ENCODE data around the gene GPR146.

The GPR146 gene

DNA sequence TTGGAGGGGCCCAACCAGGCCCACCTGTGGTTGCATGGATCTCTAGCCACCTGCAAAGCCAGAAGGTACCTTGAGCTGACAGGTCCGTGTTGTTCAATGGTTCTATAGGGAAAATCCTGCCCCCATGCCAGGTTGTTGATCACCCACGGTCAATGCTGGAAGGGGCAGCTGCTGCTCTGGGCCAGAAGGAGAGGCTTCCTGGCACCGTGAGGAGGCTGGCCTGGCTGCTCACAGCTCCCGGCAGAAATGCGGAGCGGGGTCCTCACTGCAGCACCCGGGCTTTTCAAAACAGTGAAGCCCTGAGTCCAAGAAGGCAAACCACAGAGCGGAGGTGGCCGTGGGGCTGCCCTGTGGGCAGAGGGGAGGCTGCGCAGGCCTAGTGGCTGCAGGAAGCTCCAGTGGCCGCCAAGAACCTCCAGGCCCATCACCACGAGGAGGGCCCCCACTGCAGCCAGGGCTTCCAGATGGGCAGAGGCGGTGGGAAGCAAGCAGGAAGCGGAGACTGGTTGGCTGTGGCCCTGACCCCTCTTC, 25.0 kb upstream of the GPR146 start:
- TF ChIP-seq GATA3 (IDR thresholded peaks at IDR 0.05; ENCODE audit: low read depth, low read length) (no peak), GATA2 (IDR thresholded peaks at IDR 0.05; ENCODE audit: low read depth, low read length) (no peak)

GRCh38 chr7:1019789-1020610, 24.3 kb upstream of the GPR146 start:
- TF ChIP-seq GATA3 (IDR thresholded peaks at IDR 0.05; ENCODE audit: low read depth, low read length) (no peak), GATA2 (IDR thresholded peaks at IDR 0.05; ENCODE audit: low read depth, low read length) (no peak)

DNA sequence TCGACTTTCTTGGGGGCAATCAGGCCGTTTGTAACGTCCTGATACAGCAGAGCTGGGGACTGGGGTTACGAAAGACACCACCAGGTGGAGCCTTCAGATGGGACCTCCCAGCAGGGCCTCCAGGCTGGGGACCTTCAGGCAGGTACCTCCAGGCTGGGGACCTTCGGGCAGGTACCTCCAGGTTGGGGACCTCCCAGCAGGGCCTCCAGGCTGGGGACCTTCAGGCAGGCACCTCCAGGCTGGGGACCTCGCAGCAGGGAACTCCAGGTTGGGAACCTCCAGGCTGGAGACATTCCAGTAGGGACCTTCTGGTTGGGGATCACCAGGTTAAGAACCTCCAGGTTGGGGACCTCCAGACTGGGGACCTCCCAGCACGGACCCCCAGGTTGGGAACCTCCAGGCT, 23.5 kb upstream of the GPR146 start:
- TF ChIP-seq GATA2 (IDR thresholded peaks at IDR 0.05; ENCODE audit: low read depth, low read length) (no peak), GATA3 (IDR thresholded peaks at IDR 0.05; ENCODE audit: low read depth, low read length) (no peak)

- TF ChIP-seq GATA2 (IDR thresholded peaks at IDR 0.05; ENCODE audit: low read depth, low read length), result no peak
- no peak for TF ChIP-seq GATA3 (IDR thresholded peaks at IDR 0.05; ENCODE audit: low read depth, low read length)
These were observed 23.0 kb upstream of the GPR146 start for GRCh38 chr7:1021366-1021765.

DNA sequence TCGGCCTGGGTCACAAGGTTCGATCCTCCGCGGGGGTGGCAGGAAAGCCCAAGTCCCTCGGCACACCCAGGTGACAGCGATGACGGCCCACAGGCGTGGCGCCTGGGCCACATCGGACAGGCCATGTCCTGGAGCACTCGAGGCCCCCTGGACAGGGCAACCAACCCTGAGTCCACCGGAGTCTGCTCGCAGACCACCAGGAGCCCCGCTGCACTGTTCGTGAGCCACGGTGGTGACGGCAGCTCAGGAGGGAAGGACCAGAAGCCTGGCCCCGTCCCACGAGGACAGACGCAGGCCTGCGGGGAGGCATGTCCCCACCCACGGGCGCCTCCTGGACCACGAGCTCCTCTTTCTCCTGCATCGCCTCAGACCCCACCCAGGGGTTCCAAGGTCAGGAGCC, 22.4 kb upstream of the GPR146 start:
- TF ChIP-seq GATA3 (IDR thresholded peaks at IDR 0.05; ENCODE audit: low read depth, low read length) (no peak), GATA2 (IDR thresholded peaks at IDR 0.05; ENCODE audit: low read depth, low read length) (no peak)

DNA sequence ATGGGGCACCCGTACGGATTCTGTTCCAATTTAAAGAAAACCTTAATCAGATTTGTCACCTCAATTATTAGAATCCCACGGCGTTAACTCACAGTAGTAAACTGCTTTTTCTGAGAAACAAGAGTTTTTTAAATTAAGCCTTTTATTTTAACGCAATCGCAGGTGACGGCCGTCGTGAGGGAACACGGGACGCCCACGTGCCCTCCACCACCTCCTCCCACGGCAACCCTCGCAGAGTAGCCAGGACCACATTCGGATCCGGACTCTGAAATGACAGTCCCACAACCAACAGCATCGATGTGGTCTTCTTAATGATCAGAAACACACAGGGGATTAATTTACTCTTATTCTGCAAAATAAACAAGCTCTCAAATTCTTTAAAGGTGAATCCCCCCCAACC, 22.0 kb upstream of the GPR146 start:
- no peak for TF ChIP-seq GATA3 (IDR thresholded peaks at IDR 0.05; ENCODE audit: low read depth, low read length)

GRCh38 chr7:1022801-1023465, 21.4 kb upstream of the GPR146 start:
- TF ChIP-seq GATA2 (IDR thresholded peaks at IDR 0.05; ENCODE audit: low read depth, low read length), result no peak
- TF ChIP-seq GATA3 (IDR thresholded peaks at IDR 0.05; ENCODE audit: low read depth, low read length), result no peak

- TF ChIP-seq GATA3 (IDR thresholded peaks at IDR 0.05; ENCODE audit: low read depth, low read length), result no peak
- TF ChIP-seq GATA2 (IDR thresholded peaks at IDR 0.05; ENCODE audit: low read depth, low read length), result no peak
These were observed 20.0 kb upstream of the GPR146 start for GRCh38 chr7:1024331-1024841.

GRCh38 chr7:1024876-1025742, 19.2 kb upstream of the GPR146 start:
- no peak for TF ChIP-seq GATA2 (IDR thresholded peaks at IDR 0.05; ENCODE audit: low read depth, low read length)
- no peak for TF ChIP-seq GATA3 (IDR thresholded peaks at IDR 0.05; ENCODE audit: low read depth, low read length)

- TF ChIP-seq GATA3 (IDR thresholded peaks at IDR 0.05; ENCODE audit: low read depth, low read length) (no peak), GATA2 (IDR thresholded peaks at IDR 0.05; ENCODE audit: low read depth, low read length) (no peak)
These were observed 18.4 kb upstream of the GPR146 start for GRCh38 chr7:1025743-1026581.

DNA sequence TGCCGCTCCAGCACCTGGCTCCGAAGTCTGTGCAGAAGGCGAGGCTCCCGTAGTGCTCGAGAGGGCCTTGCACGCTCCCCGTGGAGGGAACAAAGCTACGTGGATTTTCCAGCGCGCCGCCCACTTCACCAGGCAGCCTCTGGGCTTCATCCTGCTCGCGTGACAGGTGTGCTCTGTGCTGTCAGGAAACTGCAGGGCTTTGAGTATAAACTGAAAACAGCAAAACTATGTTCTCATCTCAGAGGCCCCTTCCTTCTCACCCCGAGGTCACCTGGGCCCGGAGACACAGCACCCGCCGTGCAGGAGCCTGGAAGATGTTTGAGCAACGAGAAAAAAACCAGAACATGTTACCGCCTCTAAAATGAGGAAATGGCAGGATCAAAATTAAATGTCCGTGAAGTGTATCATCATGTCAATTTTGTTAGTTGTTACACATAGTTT, 17.6 kb upstream of the GPR146 start:
- TF ChIP-seq GATA3 (IDR thresholded peaks at IDR 0.05; ENCODE audit: low read depth, low read length), result no peak
- no peak for TF ChIP-seq GATA2 (IDR thresholded peaks at IDR 0.05; ENCODE audit: low read depth, low read length)

- TF ChIP-seq GATA2 (IDR thresholded peaks at IDR 0.05; ENCODE audit: low read depth, low read length), result no peak
- TF ChIP-seq GATA3 (IDR thresholded peaks at IDR 0.05; ENCODE audit: low read depth, low read length), result no peak
These were observed 16.9 kb upstream of the GPR146 start for GRCh38 chr7:1027242-1028043.

All from SH-SY5Y (cell line).